ENCODE data around the gene PARD6B.
"Not testable (repeated sequence)": the region's sequence is repeated elsewhere in the genome, so short reads cannot be mapped to it uniquely, and the experiment has no call there.

Gene PARD6B
- 0.15 to 4.1 (median 2.0) reads per million in 18 experiments for total RNA-seq

DNA sequence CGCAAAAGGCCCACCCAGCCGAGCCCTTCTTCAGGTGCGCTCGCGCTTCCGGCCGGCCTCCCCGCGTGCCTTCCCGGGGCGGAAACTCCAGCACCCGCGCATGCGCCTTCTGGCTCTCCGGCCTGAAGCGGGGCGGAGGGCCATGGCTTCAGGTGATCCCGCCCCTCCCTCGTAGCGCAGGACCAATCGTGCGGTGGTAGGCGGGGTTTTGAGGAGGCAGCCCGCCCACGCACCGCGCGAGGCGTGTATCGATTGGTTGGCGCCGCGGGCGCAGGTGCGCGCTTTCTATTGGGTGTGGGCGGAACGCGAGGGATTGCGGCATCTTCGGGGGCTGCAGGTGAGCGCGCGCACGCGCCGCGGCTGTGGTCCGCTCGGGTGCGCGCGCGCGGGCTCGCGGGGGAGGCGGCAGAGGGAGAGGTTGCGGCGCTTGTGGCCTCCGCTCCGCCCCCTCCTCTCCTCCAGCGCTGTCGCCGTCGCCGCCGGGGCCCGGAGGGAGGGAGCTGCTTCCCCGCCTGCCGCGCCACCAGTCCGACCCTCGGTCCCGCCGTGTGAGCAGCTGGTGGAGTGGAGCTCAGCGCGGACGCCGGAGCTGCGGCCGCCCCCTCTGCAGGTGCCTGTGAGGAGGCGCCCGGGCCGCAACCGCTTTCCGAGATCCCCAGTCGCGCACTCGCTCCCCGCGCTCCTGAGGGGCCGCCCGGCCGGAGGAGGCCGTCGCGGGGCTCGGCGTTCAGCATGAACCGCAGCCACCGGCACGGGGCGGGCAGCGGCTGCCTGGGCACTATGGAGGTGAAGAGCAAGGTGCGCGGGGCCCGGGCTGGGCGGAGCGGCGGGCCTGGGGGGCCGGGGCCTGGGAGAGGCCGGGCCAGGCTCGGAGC is at the start of gene PARD6B:
PARD6B (plus strand) TSS at position 526 of the 875 bp plus-strand sequence; CDS start at position 733, 207 bp downstream.
- DNase-seq = peak; percentile 93 to 97

- DNase-seq = no peak
Observed at GRCh38 chr20:50682065-50682464, 49.3 kb upstream of the PARD6B start.

DNA sequence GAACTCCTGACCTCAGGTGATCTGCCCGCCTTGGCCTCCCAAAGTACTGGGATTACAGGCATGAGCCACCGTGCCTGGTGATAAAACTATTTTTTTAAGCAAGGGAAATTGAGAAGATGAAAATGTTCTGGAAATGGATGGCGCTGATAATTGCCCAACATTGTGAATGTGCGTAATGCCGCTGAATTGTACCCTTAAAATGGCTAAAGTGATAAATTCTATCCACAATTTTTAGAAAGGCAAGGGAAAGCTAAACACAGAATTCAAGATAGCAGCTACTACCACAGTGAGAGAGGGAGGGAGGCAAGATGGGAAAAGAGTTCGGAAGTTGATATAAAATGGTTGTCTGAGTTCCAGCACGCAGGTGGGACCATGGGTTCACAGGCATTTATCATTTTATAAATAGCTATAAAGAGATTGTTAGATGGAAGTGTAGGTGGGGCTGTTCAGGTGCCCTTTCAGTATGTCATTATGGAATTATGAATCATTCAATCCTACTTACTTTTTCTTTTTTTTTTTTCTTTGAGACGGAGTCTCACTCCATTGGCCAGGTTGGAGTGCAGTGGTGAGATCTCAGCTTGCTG is 48.3 kb upstream of the PARD6B start:
- no peak for DNase-seq

- no peak for DNase-seq
Observed at GRCh38 chr20:50683570-50683969, 47.8 kb upstream of the PARD6B start.

GRCh38 chr20:50686821-50687220 is 44.6 kb upstream of the PARD6B start:
- no peak for DNase-seq

DNA sequence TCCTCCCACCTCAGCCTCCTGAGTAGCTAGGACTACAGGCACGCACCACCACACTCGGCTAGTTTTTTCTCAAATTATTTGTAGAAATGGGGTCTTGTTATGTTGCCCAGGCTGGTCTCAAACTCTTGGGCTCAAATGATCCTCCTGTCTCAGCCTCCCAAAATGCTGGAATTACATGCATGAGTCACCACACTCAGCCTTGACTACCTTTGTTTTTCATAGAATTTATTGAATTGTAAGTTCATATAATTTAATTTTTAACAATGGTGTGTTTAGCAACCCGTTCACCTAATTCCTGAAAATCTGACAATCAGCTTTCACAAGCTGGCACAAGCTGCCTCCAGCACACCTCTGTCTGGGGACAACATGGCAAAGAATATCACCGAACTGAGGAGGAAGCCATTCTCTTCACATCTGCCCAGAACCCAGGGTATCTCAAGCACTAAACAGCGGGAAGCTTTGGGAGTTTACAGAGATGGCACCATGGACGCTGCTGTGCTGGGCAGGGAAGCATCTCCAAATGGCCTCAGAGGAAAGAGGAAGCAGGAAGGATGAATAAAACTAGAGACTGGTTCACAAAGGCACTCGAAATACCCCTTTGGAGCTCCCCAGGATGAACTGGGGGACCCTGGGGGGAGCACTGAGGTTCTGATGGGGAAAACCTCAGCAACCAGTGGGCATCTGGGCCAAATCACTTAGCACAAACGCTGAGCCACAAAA is 43.0 kb upstream of the PARD6B start:
- no peak for DNase-seq

- DNase-seq = no peak
Observed at GRCh38 chr20:50689864-50690649, 41.3 kb upstream of the PARD6B start.

- DNase-seq = no peak
Observed at GRCh38 chr20:50690650-50691572, 40.5 kb upstream of the PARD6B start, which contains the start of gene RIPOR3. Gene RIPOR3, minus strand, starts transcription at chr20:50691542. Its CDS starts 414 bp downstream, at chr20:50691128.

DNA sequence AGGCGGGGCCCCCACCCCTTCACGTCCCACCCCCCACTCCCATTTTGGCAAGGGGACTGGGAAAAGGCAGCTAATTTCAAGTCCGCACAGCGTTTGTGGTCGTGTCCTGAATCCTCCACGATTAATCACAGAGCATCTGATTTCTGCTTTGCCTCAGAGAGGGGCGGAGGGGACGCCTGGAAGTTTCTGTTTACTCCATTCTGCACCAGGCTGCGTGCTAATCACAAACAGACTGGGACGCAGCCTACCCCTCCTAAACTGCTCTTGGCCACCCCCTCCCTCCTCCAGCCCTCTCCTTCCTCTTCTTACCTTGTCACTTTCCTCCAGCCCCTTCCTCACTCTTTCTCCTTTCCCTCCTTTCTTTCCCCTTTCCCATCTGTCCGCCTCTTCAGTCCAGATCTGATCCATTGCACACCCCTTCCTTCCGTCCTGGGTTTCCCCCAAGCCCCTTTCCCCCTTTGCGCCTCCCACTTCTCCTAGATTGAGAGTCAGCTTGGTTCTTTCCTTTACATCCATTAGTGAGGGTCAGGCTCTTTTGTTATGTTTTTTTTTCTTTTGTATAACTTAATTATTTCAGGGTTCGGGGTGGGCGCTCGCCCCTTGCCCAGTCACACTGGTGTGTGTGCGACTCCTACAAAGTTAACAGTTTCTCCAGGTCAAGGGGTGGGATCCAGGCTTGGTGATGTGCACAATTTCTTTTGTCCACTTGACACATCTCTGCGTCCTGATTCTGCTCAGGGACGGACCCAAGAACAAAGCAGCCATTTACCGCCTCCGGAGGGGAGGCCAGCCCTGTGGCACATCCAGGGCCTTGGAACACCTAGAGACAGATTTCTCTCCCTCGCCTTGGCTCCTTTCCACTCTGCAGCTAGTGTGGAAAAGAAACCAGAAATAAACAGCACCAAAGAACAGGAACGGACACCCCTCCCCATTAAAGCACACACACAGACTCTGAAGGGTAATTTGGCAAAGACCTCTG is 39.5 kb upstream of the PARD6B start:
- DNase-seq = no peak

- no peak for DNase-seq
Observed at GRCh38 chr20:50692552-50692933, 38.8 kb upstream of the PARD6B start.

- DNase-seq = no peak
Observed at GRCh38 chr20:50693001-50693400, 38.4 kb upstream of the PARD6B start.

GRCh38 chr20:50694379-50695134 is 36.8 kb upstream of the PARD6B start:
- DNase-seq = no peak

DNA sequence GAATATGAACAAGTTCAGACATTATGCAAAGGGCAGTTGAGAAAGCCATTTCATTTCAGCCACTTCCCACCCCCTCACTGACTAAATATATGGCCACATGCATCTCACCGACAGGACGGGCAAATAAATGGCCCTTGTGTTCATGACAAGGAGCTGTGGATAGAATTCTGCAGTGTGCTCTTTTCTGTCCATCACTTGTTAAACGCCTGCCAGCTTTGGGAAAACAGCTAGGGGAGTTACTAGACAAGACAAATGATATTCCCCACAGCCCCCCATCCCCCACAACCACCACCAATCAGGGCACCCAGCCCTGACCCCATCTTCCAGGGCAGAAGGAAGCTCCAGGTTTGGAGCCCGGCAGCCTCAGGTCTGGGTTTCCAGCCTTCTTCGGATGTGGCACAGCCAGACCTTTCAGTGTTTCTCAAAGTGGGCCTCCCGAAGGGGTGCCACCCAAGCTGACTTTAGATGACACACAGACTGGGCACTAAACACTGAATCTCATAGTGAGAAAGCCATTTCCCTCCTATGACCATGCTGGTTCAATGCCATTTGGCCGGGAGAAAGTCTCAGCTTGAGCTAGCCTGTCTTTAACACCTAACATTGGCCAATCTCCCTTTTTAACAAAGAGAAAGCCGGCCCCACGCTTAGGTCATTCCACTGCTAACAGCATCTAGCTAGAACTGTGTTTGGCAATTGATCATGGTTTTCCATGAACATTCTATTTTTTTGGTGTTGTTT is 36.1 kb upstream of the PARD6B start:
- no peak for DNase-seq

- DNase-seq = not testable (repeated sequence)
Observed at GRCh38 chr20:50698255-50698654, 33.1 kb upstream of the PARD6B start.

- no peak for DNase-seq
Observed at GRCh38 chr20:50699688-50700087, 31.7 kb upstream of the PARD6B start.

- no peak for DNase-seq
Observed at GRCh38 chr20:50701041-50701963, 30.1 kb upstream of the PARD6B start.
